ENCODE measurements around the gene SEPTIN12.

- TF ChIP-seq, protein P1, sequence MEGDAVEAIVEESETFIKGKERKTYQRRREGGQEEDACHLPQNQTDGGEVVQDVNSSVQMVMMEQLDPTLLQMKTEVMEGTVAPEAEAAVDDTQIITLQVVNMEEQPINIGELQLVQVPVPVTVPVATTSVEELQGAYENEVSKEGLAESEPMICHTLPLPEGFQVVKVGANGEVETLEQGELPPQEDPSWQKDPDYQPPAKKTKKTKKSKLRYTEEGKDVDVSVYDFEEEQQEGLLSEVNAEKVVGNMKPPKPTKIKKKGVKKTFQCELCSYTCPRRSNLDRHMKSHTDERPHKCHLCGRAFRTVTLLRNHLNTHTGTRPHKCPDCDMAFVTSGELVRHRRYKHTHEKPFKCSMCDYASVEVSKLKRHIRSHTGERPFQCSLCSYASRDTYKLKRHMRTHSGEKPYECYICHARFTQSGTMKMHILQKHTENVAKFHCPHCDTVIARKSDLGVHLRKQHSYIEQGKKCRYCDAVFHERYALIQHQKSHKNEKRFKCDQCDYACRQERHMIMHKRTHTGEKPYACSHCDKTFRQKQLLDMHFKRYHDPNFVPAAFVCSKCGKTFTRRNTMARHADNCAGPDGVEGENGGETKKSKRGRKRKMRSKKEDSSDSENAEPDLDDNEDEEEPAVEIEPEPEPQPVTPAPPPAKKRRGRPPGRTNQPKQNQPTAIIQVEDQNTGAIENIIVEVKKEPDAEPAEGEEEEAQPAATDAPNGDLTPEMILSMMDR (IDR thresholded peaks at IDR 0.05; ENCODE audit: low read length): no peak
- TF ChIP-seq EZH2 (IDR thresholded peaks at IDR 0.05; ENCODE audit: borderline replicate concordance, low read length): no peak
Observed at GRCh38 chr16:4805231-4805630, 17.1 kb upstream of the SEPTIN12 start.

Data from OCI-LY1 (cell line).